ENCODE results near the gene LETM1. TPM values are rescaled to one million over a fixed set of nuclear protein-coding genes. Genes with fewer than 3 reads are reported as not detected.
A peak's percentile ranks its signal among the peaks of the same experiment; 100 is the strongest.

LETM1 gene
- total RNA-seq, 1 donor from 2014 or later: 60.3 TPM

DNA sequence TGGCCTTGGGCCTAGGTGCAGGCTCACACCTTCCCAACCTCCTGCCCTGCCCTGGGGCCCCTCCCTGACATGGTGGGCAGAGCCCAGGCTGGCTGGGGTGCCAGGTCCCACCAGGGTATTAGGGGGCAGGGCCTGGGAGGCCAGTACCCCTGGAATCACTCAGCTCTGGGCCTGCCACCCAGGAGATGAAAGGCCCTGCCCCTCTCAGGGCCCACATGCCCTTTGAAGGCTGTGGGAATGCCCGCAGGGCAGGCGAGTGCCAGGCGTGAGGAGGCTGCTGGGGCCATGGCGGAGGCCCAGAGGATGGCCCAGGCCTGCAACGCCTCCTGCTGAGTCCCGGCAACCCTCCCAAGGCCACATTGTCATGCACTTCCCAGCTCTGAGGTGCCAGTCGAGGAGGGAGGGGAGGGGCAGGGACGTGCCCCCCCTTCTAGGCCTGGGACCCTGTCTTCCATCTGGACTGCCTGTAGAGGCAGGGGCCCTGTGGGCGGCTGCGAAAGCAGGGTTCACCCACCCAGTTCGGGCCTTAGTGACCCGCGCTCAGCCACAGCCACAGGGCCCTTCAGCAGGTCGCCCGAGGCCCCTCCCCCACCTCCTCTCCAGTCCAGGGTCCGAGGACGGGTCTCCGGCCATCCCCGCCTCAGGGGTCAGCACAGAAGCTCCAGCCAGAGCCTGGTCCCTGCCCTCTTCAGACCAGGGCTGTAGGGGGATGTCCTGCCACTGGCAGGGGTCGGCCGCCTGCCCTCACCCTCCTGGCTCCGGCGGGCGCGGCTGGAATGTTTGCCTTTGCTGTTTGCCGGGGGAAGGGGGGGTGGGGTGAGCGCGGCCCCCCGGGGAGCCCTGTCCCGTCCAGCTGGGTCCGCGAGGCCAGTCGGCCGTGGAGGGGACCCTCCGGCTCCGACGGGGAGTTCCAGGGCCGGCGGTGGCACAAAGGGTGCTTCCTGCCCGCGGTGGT, 89.6 kb downstream of the LETM1 start:
- TF ChIP-seq CTCF (IDR thresholded peaks at IDR 0.05; ENCODE audit: insufficient read depth, low read depth, low read length): no peak
- peak; percentile 66 for TF ChIP-seq EZH2 (IDR thresholded peaks at IDR 0.05; ENCODE audit: insufficient read depth, low read length)
- Histone ChIP-seq H3K27ac (ENCODE audit: low read depth, low read length) (no peak overlapping the region), H3K27me3 (ENCODE audit: insufficient read depth, low read length) (no peaks in the 10 kb centered on the region)

DNA sequence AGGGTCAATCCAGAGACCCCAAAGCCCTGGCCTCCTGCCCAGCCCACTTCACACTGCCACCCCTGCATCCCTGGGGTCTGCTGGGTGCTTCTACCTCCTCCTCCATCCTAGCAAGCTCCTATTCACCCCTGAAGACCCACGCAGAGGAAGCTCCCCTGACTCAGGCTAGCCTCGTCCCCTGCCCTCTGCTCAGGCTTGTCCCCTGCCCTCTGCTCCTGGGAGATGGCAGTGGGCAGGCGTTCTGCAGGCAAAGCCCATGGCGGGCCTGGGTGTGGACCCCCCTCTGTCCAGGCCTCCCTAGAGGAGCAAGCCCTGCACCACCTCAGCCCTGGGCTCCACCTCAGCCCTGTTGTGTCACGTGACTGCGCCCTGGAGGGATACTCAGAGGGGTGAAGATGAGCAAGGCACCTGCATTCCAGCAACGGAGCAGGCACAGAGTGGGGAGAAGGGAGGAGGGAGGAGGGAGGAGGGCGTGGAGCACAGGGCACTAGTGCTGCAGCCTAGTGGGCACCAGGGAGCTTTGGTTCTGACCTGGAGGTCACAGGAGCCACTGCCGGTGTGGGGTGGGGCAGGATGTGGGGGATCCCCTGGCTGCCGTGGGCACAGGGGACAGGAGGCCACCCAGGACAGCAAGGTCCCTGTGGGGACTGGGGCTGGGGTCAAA, 90.4 kb downstream of the LETM1 start:
- H3K36me3 Mint-ChIP-seq (ENCODE audit: low read depth, unreplicated experiment): no peaks in the 10 kb centered on the region
- TF ChIP-seq CTCF (IDR thresholded peaks at IDR 0.05; ENCODE audit: insufficient read depth, low read depth, low read length) (no peak), EZH2 (IDR thresholded peaks at IDR 0.05; ENCODE audit: insufficient read depth, low read length) (no peak)
- Histone ChIP-seq H4K20me1 (ENCODE audit: insufficient read depth, low read length) (no peaks in the 10 kb centered on the region), H2AFZ (ENCODE audit: low read depth, low read length) (no peak overlapping the region), H3K9ac (ENCODE audit: low read length) (no peak overlapping the region), H3K36me3 (ENCODE audit: insufficient read depth, low read length) (no peaks in the 10 kb centered on the region), H3K27me3 (ENCODE audit: insufficient read depth, low read length) (no peaks in the 10 kb centered on the region), H3K27ac (ENCODE audit: low read depth, low read length) (no peak overlapping the region), H3K4me1 (ENCODE audit: insufficient read depth, low read length) (no peaks in the 10 kb centered on the region), H3K9me3 (ENCODE audit: insufficient read depth, low read depth, low read length) (no peaks in the 10 kb centered on the region), H3K4me2 (ENCODE audit: low read length) (no peak overlapping the region), H3K4me3 (ENCODE audit: insufficient read depth, low read depth, low read length) (no peak overlapping the region), H3K79me2 (ENCODE audit: insufficient read depth, low read length) (no peaks in the 10 kb centered on the region)
- FAIRE-seq (no peak), DNase-seq (ENCODE audit: low read depth) (no peak)
- no peaks in the 10 kb centered on the region for H3K9me3 Mint-ChIP-seq (ENCODE audit: unreplicated experiment)
- no peak overlapping the region for H3K27ac Mint-ChIP-seq (ENCODE audit: unreplicated experiment)
- H3K4me1 Mint-ChIP-seq (ENCODE audit: low read depth, unreplicated experiment): no peaks in the 10 kb centered on the region
- peaks cover 6% of the 10 kb centered on the region for H3K27me3 Mint-ChIP-seq (ENCODE audit: low read depth, unreplicated experiment)
- H3K4me3 Mint-ChIP-seq (ENCODE audit: unreplicated experiment): no peak overlapping the region

More for the DNA sequence above, 89.6 kb downstream of the LETM1 start:
- Mint-ChIP-seq H3K27me3 (ENCODE audit: low read depth, unreplicated experiment) (peaks cover 6% of the 10 kb centered on the region), H3K27ac (ENCODE audit: unreplicated experiment) (no peak overlapping the region), H3K4me1 (ENCODE audit: low read depth, unreplicated experiment) (no peaks in the 10 kb centered on the region), H3K9me3 (ENCODE audit: unreplicated experiment) (no peaks in the 10 kb centered on the region), H3K4me3 (ENCODE audit: unreplicated experiment) (no peak overlapping the region), H3K36me3 (ENCODE audit: low read depth, unreplicated experiment) (no peaks in the 10 kb centered on the region)
- DNase-seq (ENCODE audit: low read depth) (no peak), FAIRE-seq (no peak)
- Histone ChIP-seq H2AFZ (ENCODE audit: low read depth, low read length) (no peak overlapping the region), H3K4me2 (ENCODE audit: low read length) (peak overlapping the region; percentile 30), H3K79me2 (ENCODE audit: insufficient read depth, low read length) (no peaks in the 10 kb centered on the region), H4K20me1 (ENCODE audit: insufficient read depth, low read length) (no peaks in the 10 kb centered on the region), H3K9me3 (ENCODE audit: insufficient read depth, low read depth, low read length) (no peaks in the 10 kb centered on the region), H3K36me3 (ENCODE audit: insufficient read depth, low read length) (no peaks in the 10 kb centered on the region), H3K9ac (ENCODE audit: low read length) (no peak overlapping the region), H3K4me3 (ENCODE audit: insufficient read depth, low read depth, low read length) (no peak overlapping the region), H3K4me1 (ENCODE audit: insufficient read depth, low read length) (no peaks in the 10 kb centered on the region)

All from astrocyte (in vitro differentiated cells and primary cell).